Activated naive CD4-positive, alpha-beta T cell treated with anti-CD3 and anti-CD28 coated beads, Interleukin-2, amount 50 U/mL, for 72 hours (primary cell): ENCODE results near the gene STX3. TPM values are rescaled to one million over a fixed set of nuclear protein-coding genes. Genes with fewer than 3 reads are reported as not detected.
A peak's percentile ranks its signal among the peaks of the same experiment; 100 is the strongest.

Experiments used
- ATAC-seq, 2 donors: fragments of 150-1000 bp; cut with Tn5 transposase; 2 replicates each; pipeline ENCODE4 v1.10.0; 2021; ENCODE audit warnings: mild to moderate bottlenecking in 2 of 2, moderate library complexity in 2 of 2
- DNase-seq, 2 donors: peaks; one replicate each; pipeline ENCODE4 v3.0.0; 2021 to 2022; ENCODE audit warnings: low spot score in 2 of 2
- H3K27ac Mint-ChIP-seq, 2 donors: one replicate each; pipeline ENCODE4 v1.8.0; 2022; ENCODE audit warnings: mild to moderate bottlenecking in 2 of 2, mixed read lengths in 2 of 2
- H3K36me3 Mint-ChIP-seq, 2 donors: one replicate each; pipeline ENCODE4 v1.8.0; 2022; ENCODE audit warnings: mixed read lengths in 2 of 2
- H3K9me3 Mint-ChIP-seq, 2 donors: one replicate each; pipeline ENCODE4 v1.8.0; 2022; ENCODE audit warnings: mixed read lengths in 2 of 2
- total RNA-seq, 2 donors: library from RNA; stranded (reverse); gene quantifications; one replicate each; pipeline ENCODE4 v1.2.3, GENCODE V29; 2022

STX3 gene
- total RNA-seq, 2 donors from 2014 or later, result 6.1 to 10.0 TPM

GRCh38 chr11:59753650-59754493, 1.3 kb upstream of the STX3 start:
- Mint-ChIP-seq H3K9me3 (no peaks in the 10 kb centered on the region), H3K36me3 (peaks cover 0 to 7% of the 10 kb centered on the region in 2 donors), H3K27ac (peak overlapping the region; percentile 21 to 97)
- DNase-seq (peak; percentile 76 to 85), ATAC-seq (peak; percentile 73 to 77)

GRCh38 chr11:59754494-59754858, 700 bp upstream of the STX3 start:
- peak; percentile 19 to 34 for ATAC-seq
- no peak for DNase-seq
- H3K9me3 Mint-ChIP-seq, result no peaks in the 10 kb centered on the region
- H3K36me3 Mint-ChIP-seq, result peaks cover 0 to 7% of the 10 kb centered on the region in 2 donors
- peak overlapping the region in 1 of 2 donors; percentile 21 for H3K27ac Mint-ChIP-seq

DNA sequence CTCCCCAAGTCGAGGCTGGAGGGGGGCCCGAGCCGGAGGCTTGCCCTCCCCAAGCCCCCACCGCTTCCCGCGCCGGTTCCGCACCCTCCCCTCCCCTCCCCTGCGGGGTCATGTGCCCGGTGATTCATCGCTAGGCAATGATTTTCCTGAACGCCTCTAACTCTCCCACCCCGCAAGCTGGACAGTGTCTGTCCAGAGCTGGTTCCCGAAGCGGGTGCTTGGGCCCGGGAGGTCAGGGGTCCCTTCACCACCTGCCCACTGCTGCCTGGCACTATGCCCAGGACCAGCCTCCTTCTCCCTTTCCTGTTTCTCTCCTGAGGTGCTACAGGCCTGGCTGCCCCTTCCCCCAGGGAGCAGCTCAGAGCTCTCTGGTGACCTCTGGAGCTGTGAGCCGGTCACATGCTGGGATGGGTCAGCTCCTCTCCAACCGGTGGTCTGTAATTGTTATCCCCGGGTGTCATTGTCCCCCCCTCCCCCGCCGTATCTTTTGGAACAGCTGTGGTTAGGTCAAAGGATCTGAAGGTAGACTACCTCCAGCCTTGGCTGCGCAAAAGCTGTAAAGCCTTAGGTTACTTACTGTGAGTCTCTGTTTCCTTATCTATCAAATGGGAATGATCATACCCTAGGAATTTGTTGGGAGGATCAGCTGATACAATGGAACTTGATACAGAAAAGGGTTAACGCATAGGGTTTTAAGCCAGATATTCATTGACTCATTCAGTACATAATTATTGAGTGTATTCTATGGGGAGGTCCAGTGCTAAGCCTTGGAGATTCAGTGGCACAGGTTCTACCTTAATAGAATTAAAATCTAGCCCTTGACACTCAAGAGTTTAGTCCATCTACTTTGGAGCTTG, 753 bp downstream of the STX3 start:
- DNase-seq, result peak in 1 of 2 donors; percentile 12
- H3K36me3 Mint-ChIP-seq, result peaks cover 0 to 7% of the 10 kb centered on the region in 2 donors
- no peak overlapping the region for H3K27ac Mint-ChIP-seq
- no peaks in the 10 kb centered on the region for H3K9me3 Mint-ChIP-seq
- peak; percentile 2 to 68 for ATAC-seq

GRCh38 chr11:59756558-59756840, 1.3 kb downstream of the STX3 start:
- Mint-ChIP-seq H3K36me3 (peaks cover 0 to 7% of the 10 kb centered on the region in 2 donors), H3K27ac (no peak overlapping the region), H3K9me3 (no peaks in the 10 kb centered on the region)
- DNase-seq (no peak), ATAC-seq (no peak)

DNA sequence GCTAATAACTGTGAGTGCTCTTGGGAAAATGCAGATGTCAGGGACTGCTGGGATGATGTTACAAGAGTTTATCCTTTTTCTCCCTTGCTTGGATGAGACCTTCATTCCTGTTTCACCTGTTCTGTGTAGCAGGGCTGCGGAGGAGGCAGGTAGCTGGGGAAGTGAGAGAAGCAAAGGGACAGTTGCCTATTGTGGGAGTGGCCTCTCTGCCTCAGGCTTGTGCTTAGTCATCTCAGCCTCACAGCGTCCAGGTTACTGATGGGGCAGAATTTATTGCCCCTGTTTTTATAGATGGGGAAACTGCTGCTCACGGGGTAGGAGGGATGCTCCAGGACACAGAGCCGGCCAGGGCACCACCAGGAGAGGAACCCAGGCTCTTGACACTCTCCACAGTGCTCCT, 1.7 kb downstream of the STX3 start:
- no peak for ATAC-seq
- DNase-seq, result no peak
- Mint-ChIP-seq H3K36me3 (peaks cover 0 to 7% of the 10 kb centered on the region in 2 donors), H3K9me3 (no peaks in the 10 kb centered on the region), H3K27ac (no peak overlapping the region)

DNA sequence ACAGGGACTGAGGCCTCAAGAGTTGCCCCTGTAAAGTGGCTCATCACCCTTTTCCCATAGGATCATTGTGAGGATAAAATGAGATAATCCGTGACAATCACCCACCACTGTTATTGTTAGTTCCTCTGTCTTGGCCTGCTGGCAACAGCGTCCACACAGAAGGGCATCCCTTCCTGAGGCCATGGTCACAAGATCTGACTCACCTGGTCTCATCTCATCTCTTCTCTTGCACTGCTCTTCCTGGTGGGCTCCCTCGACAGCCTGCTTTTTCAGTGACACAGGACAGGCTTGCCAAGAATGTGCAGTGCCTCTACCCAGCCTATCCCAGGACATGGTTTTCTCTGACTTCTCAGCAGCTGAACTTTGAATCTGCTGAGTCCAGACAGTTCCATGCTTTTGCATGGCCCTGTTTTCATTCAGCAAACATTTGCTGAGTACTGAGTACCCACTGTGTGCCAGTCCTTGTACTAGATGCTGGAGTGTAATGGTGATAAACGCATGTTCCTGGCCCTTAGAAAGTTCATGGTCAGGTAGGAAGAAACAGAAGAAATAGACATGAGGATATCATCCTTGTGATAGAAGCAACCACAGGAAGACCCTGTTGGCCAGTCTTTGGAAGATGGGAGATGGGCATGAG, 3.3 kb downstream of the STX3 start:
- no peak for ATAC-seq
- no peak for DNase-seq
- Mint-ChIP-seq H3K9me3 (no peaks in the 10 kb centered on the region), H3K36me3 (peaks cover 0 to 7% of the 10 kb centered on the region in 2 donors), H3K27ac (no peak overlapping the region)

GRCh38 chr11:59759900-59760299, 4.7 kb downstream of the STX3 start:
- peaks cover 0 to 2% of the 10 kb centered on the region in 2 donors for H3K36me3 Mint-ChIP-seq
- DNase-seq (no peak), ATAC-seq (no peak)
- no peaks in the 10 kb centered on the region for H3K9me3 Mint-ChIP-seq
- peak overlapping the region in 1 of 2 donors; percentile 2 for H3K27ac Mint-ChIP-seq

DNA sequence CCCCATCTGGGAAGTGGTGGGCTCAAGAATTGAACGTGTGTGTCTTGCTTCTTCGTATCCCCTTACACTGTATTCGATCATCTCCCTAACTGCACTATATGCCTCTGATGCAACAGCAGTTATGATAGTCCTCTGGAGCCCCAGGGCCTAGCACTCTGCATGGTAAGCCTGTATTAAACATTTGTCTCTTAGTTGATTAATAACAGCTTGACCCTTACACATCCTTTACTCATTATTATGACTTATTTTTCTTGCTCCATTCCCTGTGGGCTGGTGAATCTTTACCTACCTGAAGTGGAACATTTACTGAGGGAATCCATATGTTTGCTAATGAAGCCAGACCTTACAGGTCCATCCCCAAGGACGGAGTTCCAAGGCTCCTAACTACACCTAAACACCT, 5.6 kb downstream of the STX3 start:
- Mint-ChIP-seq H3K27ac (no peak overlapping the region), H3K36me3 (no peaks in the 10 kb centered on the region), H3K9me3 (no peaks in the 10 kb centered on the region)
- DNase-seq (no peak), ATAC-seq (no peak)

DNA sequence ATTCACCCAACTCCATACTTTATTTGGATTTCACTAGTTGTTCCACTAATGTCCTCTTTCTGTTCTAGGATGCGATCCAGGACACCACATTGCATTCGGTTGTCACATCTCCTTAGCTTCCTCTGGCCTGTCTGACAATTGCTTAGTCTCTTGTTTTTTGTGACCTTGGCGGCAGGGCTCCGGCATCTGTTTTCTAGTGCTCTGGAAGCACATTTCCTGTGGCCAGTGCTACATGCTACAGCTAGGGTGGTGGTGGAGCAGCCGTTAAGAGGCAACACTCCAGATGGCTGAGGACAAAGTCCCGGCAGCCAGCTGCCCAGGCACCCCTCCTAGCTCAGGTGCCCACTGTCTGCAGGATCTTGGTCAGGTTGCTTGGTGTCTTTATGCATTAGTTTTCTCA, 6.8 kb downstream of the STX3 start:
- no peak for ATAC-seq
- Mint-ChIP-seq H3K27ac (no peak overlapping the region), H3K9me3 (no peaks in the 10 kb centered on the region), H3K36me3 (no peaks in the 10 kb centered on the region)
- no peak for DNase-seq

- DNase-seq, result no peak
- no peak for ATAC-seq
- no peak overlapping the region for H3K27ac Mint-ChIP-seq
- H3K36me3 Mint-ChIP-seq, result no peaks in the 10 kb centered on the region
- H3K9me3 Mint-ChIP-seq, result no peaks in the 10 kb centered on the region
These were observed 10.0 kb downstream of the STX3 start for GRCh38 chr11:59765068-59765735.

GRCh38 chr11:59766542-59767224, 11.5 kb downstream of the STX3 start:
- H3K36me3 Mint-ChIP-seq, result no peaks in the 10 kb centered on the region
- DNase-seq, result no peak
- ATAC-seq, result no peak
- no peak overlapping the region for H3K27ac Mint-ChIP-seq
- no peaks in the 10 kb centered on the region for H3K9me3 Mint-ChIP-seq

GRCh38 chr11:59767225-59767611, 12.0 kb downstream of the STX3 start:
- ATAC-seq (peak in 1 of 2 donors; percentile 20), DNase-seq (no peak)
- H3K9me3 Mint-ChIP-seq, result no peaks in the 10 kb centered on the region
- H3K27ac Mint-ChIP-seq, result no peak overlapping the region
- H3K36me3 Mint-ChIP-seq, result no peaks in the 10 kb centered on the region

DNA sequence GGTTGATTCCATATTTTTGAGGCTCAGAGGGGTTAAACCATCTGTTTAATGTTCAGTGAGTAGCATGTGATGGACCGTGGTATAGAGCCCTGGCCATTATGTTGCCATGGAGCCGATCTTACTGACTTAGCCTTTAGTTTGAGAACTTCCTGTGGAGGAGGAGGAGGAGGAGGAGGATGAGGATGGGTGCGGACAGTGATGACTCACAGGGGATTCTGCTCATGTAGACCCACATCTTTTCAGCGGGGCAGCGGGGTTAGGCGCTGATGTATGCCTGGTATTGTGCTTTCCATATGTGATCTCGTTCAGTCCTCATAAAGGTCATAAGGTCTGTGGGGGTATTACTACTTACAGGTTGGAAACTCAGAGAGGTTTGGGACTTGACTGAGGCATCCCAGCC, 13.9 kb downstream of the STX3 start:
- no peaks in the 10 kb centered on the region for H3K9me3 Mint-ChIP-seq
- no peaks in the 10 kb centered on the region for H3K36me3 Mint-ChIP-seq
- ATAC-seq (peak in 1 of 2 donors; percentile 37), DNase-seq (no peak)
- no peak overlapping the region for H3K27ac Mint-ChIP-seq

GRCh38 chr11:59769828-59770227, 14.7 kb downstream of the STX3 start:
- no peaks in the 10 kb centered on the region for H3K9me3 Mint-ChIP-seq
- DNase-seq (no peak), ATAC-seq (no peak)
- no peaks in the 10 kb centered on the region for H3K36me3 Mint-ChIP-seq
- no peak overlapping the region for H3K27ac Mint-ChIP-seq

DNA sequence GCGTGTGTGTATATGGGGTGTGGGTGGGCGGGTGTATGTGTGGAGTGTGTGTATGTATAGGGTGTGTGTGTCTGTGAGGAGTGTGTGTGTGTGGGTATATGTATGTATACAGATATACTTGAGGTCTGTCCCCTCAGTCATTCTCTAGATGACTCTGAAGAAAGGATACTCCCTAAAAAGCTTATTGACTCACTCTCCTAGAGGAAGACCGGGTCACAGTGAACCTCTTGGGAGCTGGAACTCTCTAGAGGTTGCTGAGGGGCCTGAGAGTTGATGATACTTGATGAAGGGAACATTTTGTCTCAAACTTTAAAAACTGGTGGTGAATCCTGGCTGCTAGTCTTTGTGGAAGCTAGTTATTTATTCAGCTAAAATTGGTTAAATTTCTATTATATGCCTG, 15.1 kb downstream of the STX3 start:
- Mint-ChIP-seq H3K9me3 (no peaks in the 10 kb centered on the region), H3K27ac (no peak overlapping the region), H3K36me3 (no peaks in the 10 kb centered on the region)
- DNase-seq (no peak), ATAC-seq (no peak)

- Mint-ChIP-seq H3K36me3 (no peaks in the 10 kb centered on the region), H3K9me3 (no peaks in the 10 kb centered on the region), H3K27ac (no peak overlapping the region)
- ATAC-seq, result no peak
- DNase-seq, result no peak
These were observed 15.7 kb downstream of the STX3 start for GRCh38 chr11:59770869-59771268.
